GM19193 (cell line): Measurements from ENCODE around the gene FHIT.

ENCODE experiments used
- POLR2A ChIP-seq: IDR thresholded peaks from 4 replicates; pipeline ENCODE4 v1.6.1; 2011; ENCODE audit not compliant: insufficient read depth, insufficient read length; ENCODE audit errors: extremely low read depth

The FHIT gene

DNA sequence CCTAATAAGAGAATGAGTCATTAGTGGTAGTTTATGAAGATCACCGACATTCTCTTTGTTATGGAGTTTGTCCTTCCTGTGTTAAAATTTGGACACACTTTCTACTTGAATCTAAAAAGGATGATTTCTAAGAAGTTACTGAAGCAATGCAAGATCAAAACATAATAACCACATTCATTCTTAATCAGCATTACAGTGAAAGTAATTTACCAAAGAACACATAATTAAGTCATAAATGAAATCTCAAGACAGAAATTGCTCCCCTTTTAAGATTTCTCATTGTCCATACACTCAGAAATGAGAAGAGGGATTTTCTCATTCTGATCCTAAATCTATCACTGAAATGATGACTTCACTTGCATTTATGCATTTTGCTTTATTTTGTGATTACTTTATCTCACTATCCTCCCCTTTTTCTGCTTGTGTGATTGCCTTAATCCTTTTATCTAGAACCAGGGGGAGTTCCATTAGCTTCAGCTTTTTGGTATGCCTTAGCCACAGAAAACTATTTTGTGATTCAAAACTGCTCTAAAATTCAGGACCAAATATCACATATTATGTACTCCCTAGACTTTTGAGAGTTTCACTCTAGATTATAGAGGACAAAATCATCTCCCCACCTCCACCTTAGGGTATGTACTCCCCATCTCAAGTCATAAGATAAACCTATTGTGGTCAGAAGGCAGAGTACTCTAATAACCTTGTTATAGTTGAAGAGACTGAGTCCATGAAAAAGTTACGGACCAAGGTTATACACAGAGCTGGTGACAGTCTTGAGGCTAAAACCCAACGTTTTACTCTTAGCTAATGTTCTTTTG is 1383.9 kb downstream of the FHIT start:
- TF ChIP-seq POLR2A = no peak

GRCh38 chr3:59866076-59866475 is 1385.2 kb downstream of the FHIT start:
- TF ChIP-seq POLR2A = no peak

DNA sequence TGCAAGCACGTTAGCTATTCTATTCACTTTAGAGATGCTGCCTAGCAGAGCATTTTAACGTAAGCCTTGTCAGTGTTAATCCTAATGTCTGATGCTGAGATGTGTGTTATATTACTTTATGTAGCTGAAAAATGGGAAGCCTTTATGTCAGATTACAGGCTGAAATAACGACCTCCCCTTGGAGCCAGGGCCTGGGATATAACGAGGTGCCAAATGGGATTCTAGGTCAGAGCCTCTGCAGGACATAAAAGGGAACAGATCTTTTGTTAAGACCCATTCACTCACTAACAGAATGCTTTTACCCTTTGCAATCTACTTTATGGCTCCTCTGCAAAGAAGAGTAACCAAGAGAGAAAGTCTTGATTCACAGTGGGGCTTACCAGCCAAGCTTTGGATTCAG is 1385.9 kb downstream of the FHIT start:
- no peak for TF ChIP-seq POLR2A

DNA sequence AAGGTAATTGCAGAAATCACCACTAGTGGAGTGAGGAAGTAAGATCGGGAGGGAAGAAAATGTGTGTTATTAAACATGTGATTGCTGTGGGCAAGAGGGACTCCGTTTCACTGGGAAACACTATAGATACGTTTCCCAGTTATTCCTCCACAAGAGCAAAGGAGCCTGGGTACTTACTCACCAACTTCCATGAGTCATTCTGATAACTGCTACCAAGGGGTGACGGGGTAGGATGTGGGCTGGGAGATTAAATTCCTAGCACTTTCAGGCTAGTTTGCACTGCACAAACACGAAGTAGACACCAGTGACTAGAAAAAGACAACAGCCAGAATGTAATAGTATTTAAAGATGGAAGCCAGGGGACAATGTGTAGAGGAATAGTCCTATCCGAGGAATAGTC is 1388.6 kb downstream of the FHIT start:
- TF ChIP-seq POLR2A = no peak

DNA sequence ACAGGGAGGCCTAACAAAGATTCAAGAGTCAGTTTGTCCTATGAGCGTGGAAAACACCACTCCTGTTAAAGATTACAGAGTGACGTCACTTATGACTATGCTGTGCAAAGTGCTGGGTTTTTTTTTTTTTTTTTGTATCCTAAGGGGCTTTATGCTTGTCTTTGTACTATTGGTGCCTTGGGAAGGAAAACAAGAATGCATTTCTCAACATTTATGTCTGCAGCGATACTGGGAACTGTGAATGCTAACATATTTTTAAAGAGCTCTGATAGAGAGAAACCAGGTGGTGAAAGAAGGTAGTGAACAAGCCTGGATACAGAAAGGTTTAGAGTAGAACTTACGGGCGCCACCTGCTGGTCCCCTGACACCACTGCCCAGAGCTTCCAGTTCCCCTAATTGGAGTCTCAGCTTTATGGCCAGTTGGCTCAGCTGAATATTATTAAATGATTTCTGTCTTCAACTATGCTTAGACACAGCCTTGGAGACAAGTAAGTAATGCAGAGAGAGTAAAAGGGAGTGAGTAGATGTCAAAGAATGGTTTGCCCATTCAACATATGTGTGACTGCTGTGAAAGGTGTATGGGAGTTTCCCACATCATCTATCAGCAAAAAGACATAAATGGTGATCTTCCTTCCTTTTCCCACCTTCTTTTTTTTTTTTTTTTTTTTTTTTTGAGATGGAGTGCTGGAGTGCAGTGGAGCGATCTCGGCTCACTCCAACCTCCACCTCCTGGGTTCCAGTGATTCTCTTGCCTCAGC is 1393.5 kb downstream of the FHIT start:
- TF ChIP-seq POLR2A = no peak

DNA sequence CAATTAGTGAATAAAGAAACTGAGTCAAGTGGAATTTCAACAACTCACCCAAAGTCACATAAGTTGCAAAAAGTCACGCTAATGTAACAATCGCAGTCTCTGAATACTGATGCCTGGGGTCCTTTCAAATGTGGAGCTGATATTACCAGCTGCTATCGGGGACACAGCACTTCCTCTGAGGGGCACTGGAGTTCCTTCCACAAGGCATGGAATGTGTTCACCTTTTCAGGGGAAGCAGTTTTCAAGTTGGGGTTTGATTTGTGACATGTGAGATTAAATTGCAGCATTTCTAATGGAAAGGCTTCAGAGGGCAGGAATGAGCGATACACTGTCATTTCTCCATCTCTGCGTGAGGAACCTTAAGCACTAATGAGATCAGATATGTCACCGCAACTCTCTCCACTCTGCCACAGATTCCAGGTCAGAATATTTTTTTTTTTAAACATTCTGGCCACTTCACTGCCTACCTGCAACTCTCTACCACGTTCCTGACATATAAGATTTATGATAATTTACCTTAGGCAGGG is 1394.3 kb downstream of the FHIT start:
- TF ChIP-seq POLR2A = no peak

- no peak for TF ChIP-seq POLR2A
These were observed 1397.1 kb downstream of the FHIT start for GRCh38 chr3:59854061-59854709.

- no peak for TF ChIP-seq POLR2A
These were observed 1400.8 kb downstream of the FHIT start for GRCh38 chr3:59850417-59850816.

DNA sequence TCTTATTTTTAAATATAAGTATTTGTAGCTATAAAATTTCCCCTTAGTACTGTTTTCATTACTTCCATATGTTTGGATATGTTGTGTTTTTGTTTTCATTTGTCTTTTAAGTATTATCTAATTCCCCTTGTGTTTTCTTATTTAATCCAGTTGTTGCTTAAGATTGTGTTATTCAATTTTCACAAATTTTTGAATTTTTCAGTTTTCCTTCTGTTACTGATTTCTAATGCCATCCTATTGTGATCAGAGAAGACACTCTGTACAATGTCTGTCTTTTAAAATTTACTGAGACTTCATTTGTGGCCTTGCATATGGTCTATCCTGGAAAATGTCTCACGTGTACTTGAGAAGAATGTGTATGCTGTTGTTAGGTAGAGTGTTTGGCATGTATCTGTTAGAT is 1405.9 kb downstream of the FHIT start:
- no peak for TF ChIP-seq POLR2A

DNA sequence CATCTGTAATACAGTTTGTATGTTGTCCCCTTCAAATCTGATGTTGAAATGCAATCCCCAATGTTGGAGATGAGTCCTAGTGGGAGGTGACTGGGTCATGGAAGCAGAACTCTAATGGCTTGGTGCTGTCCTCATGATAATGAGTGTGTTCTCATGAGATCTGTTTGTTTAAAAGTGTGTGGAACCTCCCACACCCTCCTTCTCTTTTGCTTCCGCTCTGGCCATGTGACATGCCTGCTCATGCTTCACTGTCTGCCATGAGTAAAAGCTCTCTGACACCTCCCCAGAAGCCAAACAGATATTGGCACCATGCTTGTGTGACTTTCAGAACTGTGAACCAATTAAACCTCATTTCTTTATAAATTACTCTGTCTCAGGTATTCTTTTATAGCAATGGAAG is 1407.4 kb downstream of the FHIT start:
- TF ChIP-seq POLR2A = no peak

DNA sequence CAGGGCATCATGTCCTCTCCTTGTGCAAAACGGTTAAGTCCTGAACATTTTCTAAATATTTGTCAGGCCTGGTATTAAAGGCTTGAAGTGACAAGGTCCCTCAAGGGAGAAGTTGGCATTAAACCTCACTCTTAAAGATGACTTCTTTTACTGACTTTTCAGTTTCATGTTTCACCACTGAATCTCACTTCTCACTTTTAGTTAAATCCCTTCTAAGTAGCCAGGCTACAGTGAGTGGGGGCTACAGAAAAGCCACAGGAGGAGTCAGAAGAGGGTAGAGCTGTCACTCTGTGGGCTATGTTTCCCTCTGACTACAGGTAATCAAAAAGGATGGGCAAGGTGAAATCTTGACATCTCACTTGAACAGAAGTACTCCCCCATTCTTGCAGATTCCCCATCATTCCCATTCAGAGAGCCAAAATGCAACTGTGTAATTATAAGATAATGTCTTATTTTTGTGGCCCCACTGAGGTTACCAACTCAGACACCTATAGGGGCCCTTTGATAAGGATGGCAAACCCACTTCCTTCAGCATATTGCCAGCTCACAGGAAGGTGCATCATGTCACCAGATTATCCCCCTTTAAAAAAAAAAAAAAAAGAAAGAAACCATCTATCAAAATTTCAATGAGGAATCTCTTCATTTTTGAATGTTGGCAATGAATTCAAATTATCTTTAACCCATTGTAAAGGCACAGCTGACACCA is 1411.3 kb downstream of the FHIT start:
- no peak for TF ChIP-seq POLR2A

- no peak for TF ChIP-seq POLR2A
These were observed 1412.0 kb downstream of the FHIT start for GRCh38 chr3:59839283-59839682.

GRCh38 chr3:59836531-59836930 is 1414.7 kb downstream of the FHIT start:
- TF ChIP-seq POLR2A = no peak

DNA sequence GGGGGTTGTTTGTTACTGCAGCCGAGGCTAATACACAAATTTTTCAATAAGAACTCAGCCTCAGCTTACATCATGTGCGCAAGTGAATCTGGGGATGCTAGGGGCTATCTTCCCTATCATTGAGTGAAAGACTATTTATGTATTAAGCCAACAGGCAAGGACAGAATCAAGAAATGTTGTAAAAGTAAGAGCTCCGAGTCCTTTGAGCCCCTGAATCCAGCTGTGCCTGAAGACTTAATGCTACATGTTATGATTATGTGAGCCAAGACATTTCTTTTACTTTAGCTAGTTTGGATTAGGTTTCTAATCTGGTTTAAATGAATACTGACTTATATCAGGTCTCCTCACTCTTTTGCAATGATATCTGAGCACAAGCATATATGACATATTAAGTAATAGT is 1418.5 kb downstream of the FHIT start:
- no peak for TF ChIP-seq POLR2A

- no peak for TF ChIP-seq POLR2A
These were observed 1419.0 kb downstream of the FHIT start for GRCh38 chr3:59832241-59832640.
